Large intestine (tissue), 3 donors: ENCODE data around the gene PLCB1. TPM values are rescaled to one million over a fixed set of nuclear protein-coding genes. Genes with fewer than 3 reads are reported as not detected.

Experiments
- DNase-seq, 2 donors: peaks; one replicate each; pipeline versions ENCODE4 v3.0.0 to v3.0.0-alpha.2; 2013
- H3K27ac ChIP-seq: one replicate; pipeline ENCODE4 v1.5.1; 2013; ENCODE audit warnings: low read length
- H3K27me3 ChIP-seq: 2 replicates; pipeline ENCODE4 v1.6.1; 2013; ENCODE audit warnings: low read length; ENCODE audit not compliant: control insufficient read depth, insufficient read depth
- H3K36me3 ChIP-seq: 2 replicates; pipeline ENCODE4 v1.6.1; 2013; ENCODE audit warnings: low read length; ENCODE audit not compliant: control insufficient read depth, insufficient read depth
- H3K4me1 ChIP-seq: one replicate; pipeline ENCODE4 v1.6.1; 2013; ENCODE audit warnings: low read length; ENCODE audit not compliant: control insufficient read depth, insufficient read depth
- H3K4me3 ChIP-seq: one replicate; pipeline ENCODE4 v1.5.1; 2013; ENCODE audit warnings: low read length
- H3K9me3 ChIP-seq: one replicate; pipeline ENCODE4 v1.6.1; 2013; ENCODE audit warnings: mild to moderate bottlenecking, low read depth, low read length, moderate library complexity; ENCODE audit not compliant: control insufficient read depth
- WGBS: methylation state at CpG from one replicate; pipeline ENCODE4 v1.1.5; 2013; ENCODE audit warnings: low lambda C conversion rate; ENCODE audit not compliant: insufficient coverage; 5-methylcytosine and 5-hydroxymethylcytosine counted together
- polyA plus RNA-seq: library from polyadenylated mRNA; unstranded; fragments of 120-200 nt; gene quantifications from one replicate; pipeline ENCODE4 v1.2.1, GENCODE V29; 2013

Gene PLCB1
- polyA plus RNA-seq, 1 donor, result 7.4 TPM

- Histone ChIP-seq H3K4me1 (no peaks in the 10 kb centered on the region), H3K36me3 (no peaks in the 10 kb centered on the region), H3K27ac (peak overlapping the region; percentile 30), H3K4me3 (no peak overlapping the region), H3K27me3 (no peaks in the 10 kb centered on the region), H3K9me3 (no peaks in the 10 kb centered on the region)
- DNase-seq, result peak; percentile 69 to 88
Observed at GRCh38 chr20:8788831-8789230, 656.8 kb downstream of the PLCB1 start.

- H3K4me1 ChIP-seq, result no peaks in the 10 kb centered on the region
- no peaks in the 10 kb centered on the region for H3K36me3 ChIP-seq
- no peak overlapping the region for H3K27ac ChIP-seq
- H3K27me3 ChIP-seq, result no peaks in the 10 kb centered on the region
- 53% methylated on average over 2 of the region's 5 CpGs for WGBS
- H3K9me3 ChIP-seq, result no peaks in the 10 kb centered on the region
- H3K4me3 ChIP-seq, result no peak overlapping the region
- peak; percentile 18 to 34 for DNase-seq
Observed at GRCh38 chr20:8790442-8791074, 658.5 kb downstream of the PLCB1 start.

- no CpG with 5 or more reads among the region's 6 CpGs for WGBS
- Histone ChIP-seq H3K27ac (no peak overlapping the region), H3K4me1 (no peaks in the 10 kb centered on the region), H3K9me3 (no peaks in the 10 kb centered on the region), H3K36me3 (no peaks in the 10 kb centered on the region), H3K27me3 (no peaks in the 10 kb centered on the region), H3K4me3 (no peak overlapping the region)
- no peak for DNase-seq
Observed at GRCh38 chr20:8795404-8795803, 663.3 kb downstream of the PLCB1 start.

- Histone ChIP-seq H3K9me3 (no peaks in the 10 kb centered on the region), H3K4me3 (no peak overlapping the region), H3K27me3 (no peaks in the 10 kb centered on the region), H3K36me3 (no peaks in the 10 kb centered on the region), H3K27ac (no peak overlapping the region), H3K4me1 (no peaks in the 10 kb centered on the region)
- no peak for DNase-seq
- WGBS, result 100% methylated on average over 1 of the region's 5 CpGs
Observed at GRCh38 chr20:8796088-8796660, 664.1 kb downstream of the PLCB1 start.

- Histone ChIP-seq H3K4me1 (no peaks in the 10 kb centered on the region), H3K4me3 (no peak overlapping the region), H3K36me3 (no peaks in the 10 kb centered on the region), H3K27ac (no peak overlapping the region), H3K27me3 (no peaks in the 10 kb centered on the region), H3K9me3 (no peaks in the 10 kb centered on the region)
- DNase-seq, result no peak
Observed at GRCh38 chr20:8798505-8798904, 666.4 kb downstream of the PLCB1 start.

- DNase-seq, result no peak
- no CpG with 5 or more reads among the region's 1 CpG for WGBS
- Histone ChIP-seq H3K4me3 (no peak overlapping the region), H3K36me3 (no peaks in the 10 kb centered on the region), H3K4me1 (no peaks in the 10 kb centered on the region), H3K27ac (no peak overlapping the region), H3K9me3 (no peaks in the 10 kb centered on the region), H3K27me3 (no peaks in the 10 kb centered on the region)
Observed at GRCh38 chr20:8800089-8800488, 668.0 kb downstream of the PLCB1 start.

- no peak for DNase-seq
Observed at GRCh38 chr20:8801686-8802085, 669.6 kb downstream of the PLCB1 start.

GRCh38 chr20:8803065-8803464 lies 671.0 kb downstream of the PLCB1 start:
- no peak overlapping the region for H3K4me3 ChIP-seq
- H3K4me1 ChIP-seq, result no peaks in the 10 kb centered on the region
- no peaks in the 10 kb centered on the region for H3K9me3 ChIP-seq
- no CpG with 5 or more reads among the region's 2 CpGs for WGBS
- no peaks in the 10 kb centered on the region for H3K27me3 ChIP-seq
- no peak for DNase-seq
- H3K36me3 ChIP-seq, result no peaks in the 10 kb centered on the region
- H3K27ac ChIP-seq, result no peak overlapping the region

More at GRCh38 chr20:8801686-8802085, 669.6 kb downstream of the PLCB1 start:
- no peaks in the 10 kb centered on the region for H3K36me3 ChIP-seq
- no CpG with 5 or more reads among the region's 3 CpGs for WGBS
- no peaks in the 10 kb centered on the region for H3K27me3 ChIP-seq
- H3K4me1 ChIP-seq, result no peaks in the 10 kb centered on the region
- no peak overlapping the region for H3K27ac ChIP-seq
- no peaks in the 10 kb centered on the region for H3K9me3 ChIP-seq
- H3K4me3 ChIP-seq, result no peak overlapping the region

- WGBS, result no CpG with 5 or more reads among the region's 6 CpGs
- no peak for DNase-seq
- H3K4me3 ChIP-seq, result no peak overlapping the region
- no peaks in the 10 kb centered on the region for H3K9me3 ChIP-seq
- H3K36me3 ChIP-seq, result no peaks in the 10 kb centered on the region
- H3K27ac ChIP-seq, result no peak overlapping the region
- H3K4me1 ChIP-seq, result no peaks in the 10 kb centered on the region
- no peaks in the 10 kb centered on the region for H3K27me3 ChIP-seq
Observed at GRCh38 chr20:8803941-8804340, 671.9 kb downstream of the PLCB1 start.

GRCh38 chr20:8805737-8806442 lies 673.8 kb downstream of the PLCB1 start:
- no peaks in the 10 kb centered on the region for H3K4me1 ChIP-seq
- H3K4me3 ChIP-seq, result no peak overlapping the region
- H3K36me3 ChIP-seq, result no peaks in the 10 kb centered on the region
- no peaks in the 10 kb centered on the region for H3K9me3 ChIP-seq
- no peaks in the 10 kb centered on the region for H3K27me3 ChIP-seq
- no peak for DNase-seq
- WGBS, result 90% methylated on average over 2 of the region's 6 CpGs
- H3K27ac ChIP-seq, result no peak overlapping the region
